HEK293 (cell line): ENCODE data around the gene GPR162.

Experiments used
- BCL11A ChIP-seq: fragments of 450-650 bp; formaldehyde crosslinking; IDR thresholded peaks from 2 replicates; pipeline ENCODE4 v1.5.1; 2016; ENCODE audit warnings: low read depth, missing biosample characterization, missing genetic modification characterization
- KLF10 ChIP-seq: fragments of 450-650 bp; IDR thresholded peaks from 2 replicates; pipeline ENCODE4 v1.5.1; 2018; ENCODE audit warnings: missing biosample characterization, mild to moderate bottlenecking, missing genetic modification characterization
- MYNN ChIP-seq: fragments of 450-650 bp; formaldehyde crosslinking; IDR thresholded peaks from 2 replicates; pipeline ENCODE4 v1.5.1; 2016; ENCODE audit warnings: missing biosample characterization, missing genetic modification characterization, borderline replicate concordance
- ZFP69B ChIP-seq: fragments of 450-650 bp; formaldehyde crosslinking; IDR thresholded peaks from 2 replicates; pipeline ENCODE4 v1.5.1; 2016; ENCODE audit warnings: missing biosample characterization, missing genetic modification characterization
- ZIC2 ChIP-seq: fragments of 450-650 bp; formaldehyde crosslinking; IDR thresholded peaks from 2 replicates; pipeline ENCODE4 v1.5.1; 2016; ENCODE audit warnings: missing biosample characterization, missing genetic modification characterization
- ZNF140 ChIP-seq: fragments of 450-650 bp; formaldehyde crosslinking; IDR thresholded peaks from 2 replicates; pipeline ENCODE4 v1.5.1; 2016; ENCODE audit warnings: missing biosample characterization, missing genetic modification characterization
- ZNF19 ChIP-seq: fragments of 450-650 bp; formaldehyde crosslinking; IDR thresholded peaks from 2 replicates; pipeline ENCODE4; 2016; ENCODE audit warnings: missing biosample characterization, missing genetic modification characterization, low read depth
- ZNF202 ChIP-seq: fragments of 450-650 bp; formaldehyde crosslinking; IDR thresholded peaks from 2 replicates; pipeline ENCODE4 v1.5.1; 2016; ENCODE audit warnings: missing biosample characterization, missing genetic modification characterization, borderline replicate concordance
- ZNF23 ChIP-seq: fragments of 450-650 bp; formaldehyde crosslinking; IDR thresholded peaks from 2 replicates; pipeline ENCODE4 v1.5.1; 2016; ENCODE audit warnings: missing biosample characterization, missing genetic modification characterization, borderline replicate concordance
- ZNF274 ChIP-seq, 2 experiments: fragments of 200-500 bp in 1 of 2; fragments of 450-650 bp in 1 of 2; sonication (Bioruptor generic) in 1 of 2; formaldehyde crosslinking in 1 of 2; IDR thresholded peaks; 2 replicates each; pipeline versions ENCODE4 v1.5.1 to v1.6.1; 2014 to 2016; ENCODE audit warnings: borderline replicate concordance in 1 of 2, inconsistent platforms in 1 of 2, low read length in 1 of 2, missing biosample characterization in 1 of 2, missing genetic modification characterization in 1 of 2
- ZNF335 ChIP-seq: fragments of 450-650 bp; formaldehyde crosslinking; conservative IDR thresholded peaks from 2 replicates; pipeline ENCODE4 v1.5.1; 2016; ENCODE audit warnings: missing biosample characterization, missing genetic modification characterization
- ZNF433 ChIP-seq: fragments of 450-650 bp; formaldehyde crosslinking; IDR thresholded peaks from 2 replicates; pipeline ENCODE4 v1.5.1; 2016; ENCODE audit warnings: missing biosample characterization, missing genetic modification characterization, low read depth
- ZNF501 ChIP-seq: fragments of 450-650 bp; formaldehyde crosslinking; IDR thresholded peaks from 2 replicates; pipeline ENCODE4 v1.5.1; 2016; ENCODE audit warnings: missing biosample characterization, missing genetic modification characterization
- ZNF624 ChIP-seq: fragments of 450-650 bp; formaldehyde crosslinking; IDR thresholded peaks from 2 replicates; pipeline ENCODE4 v1.5.1; 2017; ENCODE audit warnings: missing biosample characterization, missing genetic modification characterization
- ZNF677 ChIP-seq: fragments of 450-650 bp; IDR thresholded peaks from 2 replicates; pipeline ENCODE4 v1.5.0; 2018; ENCODE audit warnings: missing biosample characterization, mild to moderate bottlenecking, missing genetic modification characterization, moderate library complexity
- ZNF707 ChIP-seq: fragments of 450-650 bp; formaldehyde crosslinking; IDR thresholded peaks from 2 replicates; pipeline ENCODE4 v1.5.1; 2016; ENCODE audit warnings: missing biosample characterization, missing genetic modification characterization
- ZNF747 ChIP-seq: fragments of 450-650 bp; formaldehyde crosslinking; IDR thresholded peaks from 2 replicates; pipeline ENCODE4 v1.5.1; 2016; ENCODE audit warnings: missing biosample characterization, missing genetic modification characterization
- TF ChIP-seq, protein P1 (sequence below): fragments of 450-650 bp; IDR thresholded peaks from 2 replicates; pipeline ENCODE4 v1.5.1; 2018; ENCODE audit warnings: missing biosample characterization, missing genetic modification characterization
- TF ChIP-seq, protein P2 (sequence below): fragments of 450-650 bp; formaldehyde crosslinking; IDR thresholded peaks from 2 replicates; pipeline ENCODE4 v1.5.1; 2017; ENCODE audit warnings: missing biosample characterization, missing genetic modification characterization
- TF ChIP-seq, protein P3 (sequence below): IDR thresholded peaks from 2 replicates; pipeline ENCODE4 v1.6.1; 2011; ENCODE audit warnings: mild to moderate bottlenecking, low read depth, low read length, borderline replicate concordance
- TF ChIP-seq, protein P4 (sequence below): fragments of 450-650 bp; formaldehyde crosslinking; IDR thresholded peaks from 2 replicates; pipeline ENCODE4 v1.5.1; 2016; ENCODE audit warnings: missing biosample characterization, missing genetic modification characterization
- TF ChIP-seq, protein P5 (sequence below): fragments of 450-650 bp; formaldehyde crosslinking; IDR thresholded peaks from 2 replicates; pipeline ENCODE4 v1.5.1; 2016; ENCODE audit warnings: missing biosample characterization, missing genetic modification characterization
- TF ChIP-seq, protein P6 (sequence below): fragments of 450-650 bp; formaldehyde crosslinking; IDR thresholded peaks from 2 replicates; pipeline ENCODE4 v1.5.1; 2016; ENCODE audit warnings: missing biosample characterization, missing genetic modification characterization
- TF ChIP-seq, protein P7 (sequence below): fragments of 450-650 bp; formaldehyde crosslinking; IDR thresholded peaks from 2 replicates; pipeline ENCODE4 v1.5.1; 2017; ENCODE audit warnings: missing biosample characterization, mild to moderate bottlenecking, missing genetic modification characterization, moderate library complexity

The GPR162 gene

DNA sequence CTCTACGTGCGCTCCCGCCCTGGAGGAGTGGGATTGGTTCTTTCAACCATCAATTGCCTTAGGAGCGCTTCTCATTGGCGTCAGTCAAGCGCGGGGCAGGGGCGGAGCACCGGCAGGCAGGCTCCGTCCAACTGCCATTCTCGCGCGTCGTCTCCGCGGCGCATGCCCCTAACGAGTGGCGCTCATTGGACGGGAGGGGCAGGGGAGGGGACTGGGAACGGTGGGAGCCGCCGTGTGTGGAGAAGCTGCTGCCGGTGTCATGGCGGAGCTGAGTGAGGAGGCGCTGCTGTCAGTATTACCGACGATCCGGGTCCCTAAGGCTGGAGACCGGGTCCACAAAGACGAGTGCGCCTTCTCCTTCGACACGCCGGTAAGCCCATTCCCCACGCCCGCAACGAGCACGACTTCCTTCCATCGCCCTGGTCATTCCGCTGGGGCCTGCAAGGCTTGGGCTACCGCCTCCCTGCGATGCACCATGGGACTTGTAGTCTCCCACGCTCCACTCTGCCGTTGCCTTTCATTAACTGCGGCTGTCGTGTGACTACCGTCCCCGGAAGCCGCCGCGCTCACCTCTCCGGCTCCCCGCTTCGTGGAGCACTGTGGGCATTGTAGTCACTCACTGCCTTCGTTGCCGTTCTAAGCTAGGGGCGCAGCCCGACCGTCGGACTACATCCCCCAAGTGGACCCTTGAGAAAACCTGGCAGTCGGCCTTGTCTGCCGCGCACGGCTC, 30.5 kb downstream of the GPR162 start, which contains the start of gene USP5 (continued):
- TF ChIP-seq, protein P1, sequence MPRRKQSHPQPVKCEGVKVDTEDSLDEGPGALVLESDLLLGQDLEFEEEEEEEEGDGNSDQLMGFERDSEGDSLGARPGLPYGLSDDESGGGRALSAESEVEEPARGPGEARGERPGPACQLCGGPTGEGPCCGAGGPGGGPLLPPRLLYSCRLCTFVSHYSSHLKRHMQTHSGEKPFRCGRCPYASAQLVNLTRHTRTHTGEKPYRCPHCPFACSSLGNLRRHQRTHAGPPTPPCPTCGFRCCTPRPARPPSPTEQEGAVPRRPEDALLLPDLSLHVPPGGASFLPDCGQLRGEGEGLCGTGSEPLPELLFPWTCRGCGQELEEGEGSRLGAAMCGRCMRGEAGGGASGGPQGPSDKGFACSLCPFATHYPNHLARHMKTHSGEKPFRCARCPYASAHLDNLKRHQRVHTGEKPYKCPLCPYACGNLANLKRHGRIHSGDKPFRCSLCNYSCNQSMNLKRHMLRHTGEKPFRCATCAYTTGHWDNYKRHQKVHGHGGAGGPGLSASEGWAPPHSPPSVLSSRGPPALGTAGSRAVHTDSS (tag by site-specific recombination), result no peak
- TF ChIP-seq ZNF624 (tag by site-specific recombination), result no peak
- no peak for TF ChIP-seq ZNF747 (tag by site-specific recombination)
- TF ChIP-seq ZNF707 (tag by site-specific recombination), result no peak
- TF ChIP-seq, protein P2, sequence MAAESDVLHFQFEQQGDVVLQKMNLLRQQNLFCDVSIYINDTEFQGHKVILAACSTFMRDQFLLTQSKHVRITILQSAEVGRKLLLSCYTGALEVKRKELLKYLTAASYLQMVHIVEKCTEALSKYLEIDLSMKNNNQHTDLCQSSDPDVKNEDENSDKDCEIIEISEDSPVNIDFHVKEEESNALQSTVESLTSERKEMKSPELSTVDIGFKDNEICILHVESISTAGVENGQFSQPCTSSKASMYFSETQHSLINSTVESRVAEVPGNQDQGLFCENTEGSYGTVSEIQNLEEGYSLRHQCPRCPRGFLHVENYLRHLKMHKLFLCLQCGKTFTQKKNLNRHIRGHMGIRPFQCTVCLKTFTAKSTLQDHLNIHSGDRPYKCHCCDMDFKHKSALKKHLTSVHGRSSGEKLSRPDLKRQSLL, result peak; percentile 56
- no peak for TF ChIP-seq ZNF23
- peak; percentile 55; the same call in 1 of the 2 replicates for TF ChIP-seq ZNF501 (tag by site-specific recombination)
- peak; percentile 64 for TF ChIP-seq ZIC2 (tag by site-specific recombination)
- no peak for TF ChIP-seq ZNF274 (IDR thresholded peaks at IDR 0.05; ENCODE audit: low read length)
- no peak for TF ChIP-seq ZNF274 (tag by site-specific recombination; IDR thresholded peaks at IDR 0.05; ENCODE audit: borderline replicate concordance)
- TF ChIP-seq, protein P3, sequence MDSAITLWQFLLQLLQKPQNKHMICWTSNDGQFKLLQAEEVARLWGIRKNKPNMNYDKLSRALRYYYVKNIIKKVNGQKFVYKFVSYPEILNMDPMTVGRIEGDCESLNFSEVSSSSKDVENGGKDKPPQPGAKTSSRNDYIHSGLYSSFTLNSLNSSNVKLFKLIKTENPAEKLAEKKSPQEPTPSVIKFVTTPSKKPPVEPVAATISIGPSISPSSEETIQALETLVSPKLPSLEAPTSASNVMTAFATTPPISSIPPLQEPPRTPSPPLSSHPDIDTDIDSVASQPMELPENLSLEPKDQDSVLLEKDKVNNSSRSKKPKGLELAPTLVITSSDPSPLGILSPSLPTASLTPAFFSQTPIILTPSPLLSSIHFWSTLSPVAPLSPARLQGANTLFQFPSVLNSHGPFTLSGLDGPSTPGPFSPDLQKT, result no peak
- TF ChIP-seq, protein P4, sequence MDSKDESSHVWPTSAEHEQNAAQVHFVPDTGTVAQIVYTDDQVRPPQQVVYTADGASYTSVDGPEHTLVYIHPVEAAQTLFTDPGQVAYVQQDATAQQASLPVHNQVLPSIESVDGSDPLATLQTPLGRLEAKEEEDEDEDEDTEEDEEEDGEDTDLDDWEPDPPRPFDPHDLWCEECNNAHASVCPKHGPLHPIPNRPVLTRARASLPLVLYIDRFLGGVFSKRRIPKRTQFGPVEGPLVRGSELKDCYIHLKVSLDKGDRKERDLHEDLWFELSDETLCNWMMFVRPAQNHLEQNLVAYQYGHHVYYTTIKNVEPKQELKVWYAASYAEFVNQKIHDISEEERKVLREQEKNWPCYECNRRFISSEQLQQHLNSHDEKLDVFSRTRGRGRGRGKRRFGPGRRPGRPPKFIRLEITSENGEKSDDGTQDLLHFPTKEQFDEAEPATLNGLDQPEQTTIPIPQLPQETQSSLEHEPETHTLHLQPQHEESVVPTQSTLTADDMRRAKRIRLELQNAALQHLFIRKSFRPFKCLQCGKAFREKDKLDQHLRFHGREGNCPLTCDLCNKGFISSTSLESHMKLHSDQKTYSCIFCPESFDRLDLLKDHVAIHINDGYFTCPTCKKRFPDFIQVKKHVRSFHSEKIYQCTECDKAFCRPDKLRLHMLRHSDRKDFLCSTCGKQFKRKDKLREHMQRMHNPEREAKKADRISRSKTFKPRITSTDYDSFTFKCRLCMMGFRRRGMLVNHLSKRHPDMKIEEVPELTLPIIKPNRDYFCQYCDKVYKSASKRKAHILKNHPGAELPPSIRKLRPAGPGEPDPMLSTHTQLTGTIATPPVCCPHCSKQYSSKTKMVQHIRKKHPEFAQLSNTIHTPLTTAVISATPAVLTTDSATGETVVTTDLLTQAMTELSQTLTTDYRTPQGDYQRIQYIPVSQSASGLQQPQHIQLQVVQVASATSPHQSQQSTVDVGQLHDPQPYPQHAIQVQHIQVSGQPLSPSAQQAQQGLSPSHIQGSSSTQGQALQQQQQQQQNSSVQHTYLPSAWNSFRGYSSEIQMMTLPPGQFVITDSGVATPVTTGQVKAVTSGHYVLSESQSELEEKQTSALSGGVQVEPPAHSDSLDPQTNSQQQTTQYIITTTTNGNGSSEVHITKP (tag by site-specific recombination), result peak; percentile 29; the same call in 1 of the 2 replicates
- TF ChIP-seq ZNF140 (tag by site-specific recombination), result no peak
- TF ChIP-seq ZNF335 (tag by site-specific recombination), result peak; percentile 99
- TF ChIP-seq, protein P5, sequence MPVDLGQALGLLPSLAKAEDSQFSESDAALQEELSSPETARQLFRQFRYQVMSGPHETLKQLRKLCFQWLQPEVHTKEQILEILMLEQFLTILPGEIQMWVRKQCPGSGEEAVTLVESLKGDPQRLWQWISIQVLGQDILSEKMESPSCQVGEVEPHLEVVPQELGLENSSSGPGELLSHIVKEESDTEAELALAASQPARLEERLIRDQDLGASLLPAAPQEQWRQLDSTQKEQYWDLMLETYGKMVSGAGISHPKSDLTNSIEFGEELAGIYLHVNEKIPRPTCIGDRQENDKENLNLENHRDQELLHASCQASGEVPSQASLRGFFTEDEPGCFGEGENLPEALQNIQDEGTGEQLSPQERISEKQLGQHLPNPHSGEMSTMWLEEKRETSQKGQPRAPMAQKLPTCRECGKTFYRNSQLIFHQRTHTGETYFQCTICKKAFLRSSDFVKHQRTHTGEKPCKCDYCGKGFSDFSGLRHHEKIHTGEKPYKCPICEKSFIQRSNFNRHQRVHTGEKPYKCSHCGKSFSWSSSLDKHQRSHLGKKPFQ, result no peak
- TF ChIP-seq ZNF433 (tag by site-specific recombination), result no peak
- TF ChIP-seq ZNF677 (tag by site-specific recombination), result no peak
- no peak for TF ChIP-seq ZNF202
- TF ChIP-seq MYNN, result no peak
- TF ChIP-seq, protein P6, sequence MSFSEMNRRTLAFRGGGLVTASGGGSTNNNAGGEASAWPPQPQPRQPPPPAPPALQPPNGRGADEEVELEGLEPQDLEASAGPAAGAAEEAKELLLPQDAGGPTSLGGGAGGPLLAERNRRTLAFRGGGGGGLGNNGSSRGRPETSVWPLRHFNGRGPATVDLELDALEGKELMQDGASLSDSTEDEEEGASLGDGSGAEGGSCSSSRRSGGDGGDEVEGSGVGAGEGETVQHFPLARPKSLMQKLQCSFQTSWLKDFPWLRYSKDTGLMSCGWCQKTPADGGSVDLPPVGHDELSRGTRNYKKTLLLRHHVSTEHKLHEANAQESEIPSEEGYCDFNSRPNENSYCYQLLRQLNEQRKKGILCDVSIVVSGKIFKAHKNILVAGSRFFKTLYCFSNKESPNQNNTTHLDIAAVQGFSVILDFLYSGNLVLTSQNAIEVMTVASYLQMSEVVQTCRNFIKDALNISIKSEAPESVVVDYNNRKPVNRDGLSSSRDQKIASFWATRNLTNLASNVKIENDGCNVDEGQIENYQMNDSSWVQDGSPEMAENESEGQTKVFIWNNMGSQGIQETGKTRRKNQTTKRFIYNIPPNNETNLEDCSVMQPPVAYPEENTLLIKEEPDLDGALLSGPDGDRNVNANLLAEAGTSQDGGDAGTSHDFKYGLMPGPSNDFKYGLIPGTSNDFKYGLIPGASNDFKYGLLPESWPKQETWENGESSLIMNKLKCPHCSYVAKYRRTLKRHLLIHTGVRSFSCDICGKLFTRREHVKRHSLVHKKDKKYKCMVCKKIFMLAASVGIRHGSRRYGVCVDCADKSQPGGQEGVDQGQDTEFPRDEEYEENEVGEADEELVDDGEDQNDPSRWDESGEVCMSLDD (tag by site-specific recombination), result peak; percentile 36; the same call in 1 of the 2 replicates
- TF ChIP-seq KLF10 (tag by site-specific recombination), result peak; percentile 37; the same call in 1 of the 2 replicates
- no peak; the same call in 1 of the 2 replicates for TF ChIP-seq ZFP69B (tag by site-specific recombination)
- no peak for TF ChIP-seq BCL11A (tag by site-specific recombination)
- no peak for TF ChIP-seq ZNF19
- TF ChIP-seq, protein P7, sequence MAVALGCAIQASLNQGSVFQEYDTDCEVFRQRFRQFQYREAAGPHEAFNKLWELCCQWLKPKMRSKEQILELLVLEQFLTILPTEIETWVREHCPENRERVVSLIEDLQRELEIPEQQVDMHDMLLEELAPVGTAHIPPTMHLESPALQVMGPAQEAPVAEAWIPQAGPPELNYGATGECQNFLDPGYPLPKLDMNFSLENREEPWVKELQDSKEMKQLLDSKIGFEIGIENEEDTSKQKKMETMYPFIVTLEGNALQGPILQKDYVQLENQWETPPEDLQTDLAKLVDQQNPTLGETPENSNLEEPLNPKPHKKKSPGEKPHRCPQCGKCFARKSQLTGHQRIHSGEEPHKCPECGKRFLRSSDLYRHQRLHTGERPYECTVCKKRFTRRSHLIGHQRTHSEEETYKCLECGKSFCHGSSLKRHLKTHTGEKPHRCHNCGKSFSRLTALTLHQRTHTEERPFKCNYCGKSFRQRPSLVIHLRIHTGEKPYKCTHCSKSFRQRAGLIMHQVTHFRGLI, result peak; percentile 51
